ENCODE data around the gene PPP4R1. TPM values are rescaled to one million over a fixed set of nuclear protein-coding genes. Genes with fewer than 3 reads are reported as not detected.

Gene PPP4R1
- total RNA-seq, 1 experiment from 2014 or later, result 95.3 TPM

DNA sequence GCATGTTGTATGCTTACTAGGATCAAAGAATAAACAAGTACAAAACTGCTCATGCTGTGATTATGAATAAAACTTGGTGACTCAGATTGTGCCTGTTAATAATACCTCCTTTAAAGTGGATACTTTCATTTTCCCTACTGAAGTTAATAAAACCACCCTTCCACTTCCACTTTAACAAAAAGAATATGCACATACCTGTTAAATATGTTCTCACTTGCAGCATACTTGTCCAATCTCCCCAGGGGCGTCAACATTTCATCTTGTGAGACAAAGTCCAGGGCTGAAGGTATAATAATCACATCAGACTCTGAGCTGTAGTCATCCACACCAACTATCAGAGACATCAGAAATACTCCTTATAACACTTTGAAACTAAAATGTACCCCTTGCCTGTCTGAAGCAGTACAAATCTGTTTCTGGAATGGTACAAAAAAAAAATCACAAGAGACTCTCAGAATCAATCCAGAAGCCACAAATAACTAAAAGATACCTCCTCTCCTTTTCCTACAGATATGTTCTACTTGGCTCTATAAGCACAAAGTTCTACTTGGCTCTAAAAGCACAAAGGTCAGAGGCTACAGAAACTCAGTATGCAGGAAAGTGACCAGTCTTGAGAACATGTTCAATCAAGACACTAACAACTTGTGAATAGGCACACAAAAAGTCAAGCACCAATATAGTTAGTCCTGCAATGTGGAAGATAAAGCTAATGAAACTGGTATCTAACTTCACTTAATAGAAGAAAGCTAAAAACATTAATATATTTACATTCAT lies 19.3 kb downstream of the PPP4R1 start:
- no peak for DNase-seq (ENCODE audit: low read depth)

DNA sequence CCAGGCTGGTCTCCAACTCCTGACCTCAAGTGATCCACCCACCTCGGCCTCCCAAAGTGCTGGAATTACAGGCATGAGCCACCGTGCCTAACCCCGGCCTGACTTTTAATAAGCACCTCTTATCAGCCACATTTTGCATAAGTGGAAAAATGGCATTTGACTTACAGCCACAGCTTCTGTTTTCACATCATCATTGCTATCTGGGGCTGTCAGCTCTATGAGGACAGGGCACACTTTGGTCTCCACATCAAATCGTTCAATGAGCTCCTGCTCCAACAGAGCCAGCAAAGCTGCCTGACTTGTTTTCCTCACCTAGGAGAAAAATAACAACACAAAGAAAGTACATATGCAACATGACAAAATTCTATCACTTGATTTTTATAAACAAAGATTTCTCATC lies 26.4 kb downstream of the PPP4R1 start:
- no peak for DNase-seq (ENCODE audit: low read depth)

DNA sequence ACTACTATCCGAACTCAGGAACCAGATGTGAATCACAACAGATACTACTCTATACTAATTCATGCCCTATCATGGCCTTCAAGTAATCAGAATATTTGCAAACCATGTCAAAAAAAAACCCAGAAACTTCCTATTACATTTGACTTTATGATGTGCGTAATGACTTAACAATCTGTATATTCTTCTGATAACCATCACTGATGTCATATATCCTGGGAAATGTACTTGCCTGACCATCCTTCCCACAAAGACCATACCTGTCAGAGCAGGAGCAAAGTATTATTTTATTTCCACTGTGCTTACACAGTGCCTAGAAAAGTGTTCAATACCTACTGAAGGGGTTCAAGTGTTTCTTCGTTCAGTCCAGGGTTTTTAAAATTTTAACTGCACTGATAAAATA lies 27.5 kb downstream of the PPP4R1 start:
- no peak for DNase-seq (ENCODE audit: low read depth)

DNA sequence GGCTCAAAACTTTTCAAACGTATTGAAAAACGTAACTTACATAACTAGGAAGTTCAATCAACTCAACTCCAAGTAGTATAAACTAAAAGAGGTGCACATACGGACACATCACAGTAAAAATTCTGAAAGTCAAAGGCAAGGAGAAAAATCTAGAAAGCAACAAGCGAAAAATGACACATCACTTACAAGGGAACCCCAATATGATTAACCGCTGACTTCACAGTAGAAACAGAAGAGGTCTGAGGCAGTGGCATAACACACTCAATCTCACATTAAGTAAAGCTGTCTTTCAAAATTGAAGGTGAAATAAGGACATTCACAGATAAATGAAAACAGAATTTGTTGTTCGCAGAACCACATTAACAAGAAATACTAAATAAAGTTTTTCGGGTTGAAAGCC lies 32.7 kb downstream of the PPP4R1 start:
- DNase-seq (ENCODE audit: low read depth), result no peak

GRCh38 chr18:9578306-9578705 lies 36.1 kb downstream of the PPP4R1 start:
- DNase-seq (ENCODE audit: low read depth), result peak; percentile 17

DNA sequence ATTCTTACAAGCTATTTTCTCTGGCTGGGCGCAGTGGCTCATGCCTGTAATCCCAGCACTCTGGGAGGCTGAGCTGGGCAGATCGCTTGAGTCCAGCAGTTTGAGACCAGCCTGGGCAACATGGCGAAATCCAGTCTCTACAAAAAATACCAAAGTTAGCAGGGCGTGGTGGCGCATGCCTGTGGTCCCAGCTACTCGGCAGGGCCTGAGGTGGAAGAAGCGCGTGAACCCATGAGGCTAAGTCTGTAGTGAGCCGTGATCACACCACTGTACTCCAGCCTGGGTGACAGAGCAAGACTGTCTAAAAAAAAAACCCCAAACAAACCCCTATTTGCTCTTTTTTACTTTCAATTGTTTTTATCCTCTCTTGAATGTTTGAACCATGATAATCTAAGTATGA lies 37.0 kb downstream of the PPP4R1 start:
- DNase-seq (ENCODE audit: low read depth), result no peak

DNA sequence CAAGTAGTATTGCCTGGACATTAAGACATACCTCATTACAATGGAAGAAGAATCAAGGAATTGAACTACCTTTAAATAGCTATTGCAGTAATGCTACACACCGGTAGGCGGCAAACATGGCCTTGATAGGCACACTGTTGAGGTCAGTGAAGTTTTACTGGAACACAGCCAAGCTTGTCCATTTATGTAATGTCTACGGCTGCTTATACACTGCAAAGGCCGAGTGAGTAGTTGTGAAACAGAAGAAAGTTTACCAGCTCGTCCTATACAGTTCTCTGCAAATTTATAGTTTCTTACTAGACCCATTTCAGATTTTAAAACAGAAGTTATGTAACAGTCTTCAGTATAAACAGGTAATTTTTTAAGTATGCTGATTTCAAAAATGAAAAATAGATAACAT lies 38.8 kb downstream of the PPP4R1 start:
- peak; percentile 81 for DNase-seq (ENCODE audit: low read depth)

DNA sequence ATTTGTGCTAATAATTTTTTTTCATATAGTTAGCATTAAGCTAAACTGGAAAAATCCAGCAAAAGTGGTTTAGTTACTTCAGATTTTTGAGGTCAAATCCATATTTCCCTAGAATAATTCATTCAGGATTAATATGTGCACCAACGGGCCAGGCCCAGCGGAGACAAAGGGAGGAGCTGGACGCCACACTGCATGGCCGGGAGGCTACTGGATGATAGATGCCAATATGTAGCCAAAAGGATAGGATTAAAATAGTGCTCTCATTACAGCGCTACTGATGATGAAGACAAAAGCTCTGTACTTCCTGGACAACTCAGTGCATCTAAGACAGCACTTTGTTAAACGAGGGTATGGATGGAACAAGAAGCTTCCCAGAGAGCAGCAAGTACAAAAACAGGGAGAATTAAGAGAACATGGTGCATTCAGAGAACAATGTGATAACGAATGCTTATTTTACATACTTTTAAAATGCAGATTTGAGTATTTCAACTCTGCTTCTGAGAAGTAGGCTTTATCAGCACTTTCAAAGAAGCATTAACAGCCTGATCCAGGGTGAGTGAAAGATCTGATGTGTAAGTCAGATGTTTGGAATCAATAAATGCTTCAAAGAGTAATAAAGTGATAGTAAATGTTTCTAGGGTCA lies 39.8 kb downstream of the PPP4R1 start:
- DNase-seq (ENCODE audit: low read depth), result no peak

DNA sequence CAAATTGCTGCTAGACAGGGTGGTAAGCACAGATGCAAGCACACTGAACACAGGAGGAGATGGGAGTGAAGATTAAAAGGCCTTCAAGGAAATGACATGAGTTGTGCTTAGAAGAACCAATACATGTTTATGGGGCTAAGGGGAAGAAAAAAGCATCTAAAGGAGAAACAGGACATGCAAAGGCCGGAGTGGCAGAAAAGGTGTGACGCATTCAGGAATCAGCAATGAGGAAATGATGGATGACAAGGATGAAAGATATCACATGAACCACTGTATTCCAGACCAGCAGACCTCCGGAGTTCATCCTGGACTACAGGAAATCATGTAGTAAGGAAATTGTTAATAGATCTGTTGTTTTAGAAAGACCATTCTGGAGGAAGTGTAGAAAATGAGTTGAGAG lies 42.8 kb downstream of the PPP4R1 start:
- no peak for DNase-seq (ENCODE audit: low read depth)

DNA sequence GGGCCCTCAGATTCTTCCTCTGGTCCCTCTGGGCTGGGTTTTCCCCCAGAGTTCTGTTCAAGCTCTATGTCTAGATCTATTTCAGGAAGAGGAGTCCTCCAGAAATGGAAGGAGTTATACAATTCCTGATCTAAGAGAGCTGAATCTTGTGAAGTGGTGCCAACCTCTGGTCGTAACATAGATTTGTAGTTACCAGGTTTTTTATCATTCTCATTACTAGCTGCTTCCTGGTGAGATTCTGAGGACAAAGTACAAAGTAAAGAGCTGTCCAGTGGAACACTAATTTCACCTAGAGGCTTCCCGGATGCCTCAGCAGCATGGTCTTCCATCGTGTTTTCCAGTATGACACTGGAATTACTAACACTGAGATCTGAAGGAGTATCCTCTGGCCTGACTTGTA lies 44.1 kb downstream of the PPP4R1 start:
- DNase-seq (ENCODE audit: low read depth), result no peak

DNA sequence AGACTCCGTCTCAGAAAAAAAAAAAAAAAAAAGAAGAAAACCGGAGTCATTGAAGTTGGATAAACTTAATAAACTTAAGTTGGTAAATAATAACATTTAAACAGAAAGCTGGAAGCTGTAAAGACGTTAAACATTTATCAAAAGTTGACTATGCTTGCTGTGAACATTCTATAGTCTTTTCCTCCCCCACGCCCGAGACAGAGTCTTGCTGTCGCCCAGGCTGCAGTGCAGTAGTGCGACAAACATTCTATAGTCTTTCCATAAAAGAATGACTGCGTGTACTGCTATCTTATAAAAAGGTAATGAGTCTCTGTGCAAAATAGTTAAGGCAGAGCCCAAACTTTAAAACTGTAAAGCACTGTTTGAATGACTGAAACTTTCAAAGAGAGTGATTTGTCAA lies 45.2 kb downstream of the PPP4R1 start:
- no peak for DNase-seq (ENCODE audit: low read depth)

GRCh38 chr18:9568186-9568585 lies 46.2 kb downstream of the PPP4R1 start:
- DNase-seq (ENCODE audit: low read depth), result no peak

DNA sequence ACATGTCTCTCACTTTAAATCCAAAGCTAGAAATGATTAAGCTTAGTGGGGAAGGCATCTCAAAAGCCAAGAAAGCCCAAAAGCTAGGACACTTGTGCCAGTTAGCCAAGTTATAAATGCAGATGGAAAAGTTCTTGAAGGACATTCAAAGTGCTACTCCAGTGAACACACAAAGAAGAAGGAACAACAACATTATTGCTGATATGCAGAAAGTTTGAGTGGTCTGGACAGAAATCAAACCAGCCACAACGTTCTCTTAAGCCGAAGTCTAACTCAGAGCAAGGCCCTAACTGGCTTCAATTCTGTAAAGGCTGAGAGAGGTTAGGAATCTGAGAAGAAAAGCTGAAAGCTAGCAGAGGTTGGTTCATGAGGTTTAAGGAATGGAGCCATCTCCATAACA lies 49.0 kb downstream of the PPP4R1 start:
- DNase-seq (ENCODE audit: low read depth), result no peak

- no peak for DNase-seq (ENCODE audit: low read depth)
Measured at GRCh38 chr18:9563331-9563730, 51.0 kb downstream of the PPP4R1 start.

DNA sequence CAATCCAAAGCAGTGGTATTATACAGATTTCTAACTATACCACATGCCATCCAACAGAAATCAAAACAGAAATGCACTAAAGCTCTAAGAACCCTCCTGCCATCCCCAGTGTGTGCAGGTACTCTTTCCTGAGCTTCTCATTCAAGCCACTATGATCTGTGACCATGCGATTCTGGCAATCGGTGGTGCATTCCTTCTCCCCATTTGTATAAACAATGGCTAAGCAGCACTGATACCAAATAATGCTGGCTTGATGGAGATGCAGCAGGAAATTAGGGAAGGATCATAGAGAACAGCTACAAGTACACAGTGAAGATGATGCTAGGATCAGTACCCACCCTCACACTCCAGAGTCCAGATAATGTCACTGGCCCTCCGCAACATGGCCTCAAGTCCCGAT lies 51.8 kb downstream of the PPP4R1 start:
- no peak for DNase-seq (ENCODE audit: low read depth)

GRCh38 chr18:9561759-9562158 lies 52.6 kb downstream of the PPP4R1 start:
- DNase-seq (ENCODE audit: low read depth), result no peak

- DNase-seq (ENCODE audit: low read depth), result no peak
Measured at GRCh38 chr18:9559253-9559652, 55.1 kb downstream of the PPP4R1 start.

DNA sequence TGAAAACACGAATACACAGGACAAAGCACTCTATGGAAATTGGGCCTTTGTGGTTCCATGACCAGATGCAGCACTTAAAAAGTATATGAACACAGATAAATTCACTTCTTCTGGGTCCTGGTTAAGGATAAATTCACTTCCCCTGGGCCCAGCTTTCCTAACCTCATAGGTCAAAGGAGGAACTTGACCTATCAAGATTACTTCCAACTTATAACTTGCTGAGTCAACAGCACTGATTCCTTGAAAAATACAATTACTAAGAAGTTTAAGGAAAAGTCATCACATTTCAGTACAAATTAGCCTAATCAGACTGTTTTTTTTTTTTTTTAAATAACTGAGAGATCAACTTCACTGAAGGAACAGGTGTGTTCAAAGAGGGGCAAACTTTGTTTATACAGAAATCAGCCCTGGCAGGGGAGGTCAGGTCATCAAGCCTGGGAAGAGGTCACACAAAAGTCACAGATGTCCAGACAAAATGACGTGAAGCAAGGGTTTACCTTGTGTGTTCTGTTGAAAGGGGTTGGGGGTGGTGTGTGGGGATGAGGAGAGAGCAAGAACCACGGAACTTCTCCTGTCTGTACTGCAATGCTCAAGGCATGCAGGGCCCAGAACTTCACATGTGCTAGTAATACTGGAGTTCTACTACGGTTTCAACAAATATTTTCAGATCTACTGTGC lies 55.8 kb downstream of the PPP4R1 start:
- DNase-seq (ENCODE audit: low read depth), result no peak

GRCh38 chr18:9557250-9557943 lies 57.0 kb downstream of the PPP4R1 start:
- DNase-seq (ENCODE audit: low read depth), result no peak

DNA sequence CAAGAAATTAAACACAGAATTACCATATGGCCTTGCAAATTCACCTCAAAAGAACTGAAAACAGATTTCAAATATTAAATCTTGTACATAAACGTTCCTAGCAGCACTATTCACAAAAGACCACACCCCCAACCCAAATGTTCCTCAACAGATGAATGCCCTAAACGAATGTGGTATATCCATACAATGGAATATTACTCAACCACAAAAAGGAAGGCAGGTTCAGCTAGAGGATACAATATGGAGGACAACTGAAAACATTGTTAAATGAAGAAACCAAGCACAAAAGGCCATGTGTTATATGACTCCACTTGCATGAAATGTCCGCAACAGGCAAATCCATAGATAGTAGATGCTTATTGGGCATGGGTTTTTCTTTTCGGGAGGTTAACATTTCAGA lies 61.7 kb downstream of the PPP4R1 start:
- no peak for DNase-seq (ENCODE audit: low read depth)

DNA sequence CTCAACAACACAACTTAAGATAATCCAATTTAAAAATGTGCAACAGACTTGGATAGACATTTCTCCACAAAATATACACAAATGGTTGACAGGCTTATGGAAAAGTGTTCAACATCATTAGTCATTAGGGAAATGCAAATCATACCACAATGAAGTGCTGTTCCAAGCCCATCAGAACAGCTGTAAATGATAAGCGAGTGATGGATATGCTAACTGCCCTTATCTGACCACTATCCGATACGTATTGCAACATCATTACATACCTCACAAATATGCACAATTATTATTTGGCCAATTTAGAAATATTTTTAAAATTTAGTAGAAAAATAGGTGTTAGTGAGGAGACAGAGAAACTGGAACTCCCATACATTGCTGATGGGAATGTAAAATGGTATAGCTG lies 62.2 kb downstream of the PPP4R1 start:
- no peak for DNase-seq (ENCODE audit: low read depth)

- DNase-seq (ENCODE audit: low read depth), result no peak
Measured at GRCh38 chr18:9550429-9550828, 63.9 kb downstream of the PPP4R1 start.

Measured in HT1080 (cell line).